C4-2B (cell line): ENCODE results near the gene LASP1.

Experiments
- H3K27ac ChIP-seq: fragments of 450-650 bp; 2 replicates; pipeline ENCODE4 v1.5.1; 2017
- ZFX ChIP-seq: fragments of 450-650 bp; IDR thresholded peaks from 2 replicates; pipeline ENCODE4 v1.6.1; 2017
- TF ChIP-seq, protein P1 (sequence below): fragments of 450-650 bp; conservative IDR thresholded peaks from 2 replicates; pipeline ENCODE4 v1.5.1; 2017; ENCODE audit warnings: mild to moderate bottlenecking

LASP1 gene

DNA sequence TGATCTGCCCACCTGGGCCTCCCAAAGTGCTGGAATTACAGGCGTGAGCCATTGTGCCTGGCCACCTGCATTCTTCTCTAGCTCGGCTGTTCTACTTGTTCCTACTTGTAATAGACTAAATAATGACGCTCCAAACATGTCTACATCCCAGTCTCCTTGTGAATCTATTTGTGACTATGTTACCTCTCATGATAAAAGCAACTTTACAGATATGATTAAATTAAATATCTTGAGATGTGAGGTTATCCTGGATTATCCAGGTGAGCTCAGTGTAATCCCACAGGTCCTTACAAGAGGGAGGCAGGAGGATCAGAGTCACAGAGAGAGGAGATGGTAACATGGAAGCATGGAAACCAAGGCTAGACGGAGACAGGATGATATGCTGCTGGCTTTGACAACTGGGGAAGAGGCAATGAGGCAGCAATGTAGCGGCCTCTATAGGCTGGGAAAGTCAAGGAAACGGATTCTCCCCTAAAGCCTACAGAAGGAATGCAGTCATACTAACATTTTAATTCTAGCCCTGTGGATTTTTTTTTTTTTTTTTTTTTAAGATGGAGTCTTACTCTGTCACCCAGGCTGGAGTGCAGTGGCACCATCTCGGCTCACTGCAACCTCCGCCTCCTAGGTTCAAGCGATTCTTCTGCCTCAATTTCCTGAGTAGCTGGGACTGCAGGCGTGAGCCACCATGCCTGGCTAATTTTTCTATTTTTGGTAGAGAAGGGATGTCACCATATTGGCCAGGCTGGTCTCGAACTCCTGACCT is 5.0 kb upstream of the LASP1 start:
- H3K27ac ChIP-seq, result no peak overlapping the region
- no peak for TF ChIP-seq ZFX
- TF ChIP-seq, protein P1, sequence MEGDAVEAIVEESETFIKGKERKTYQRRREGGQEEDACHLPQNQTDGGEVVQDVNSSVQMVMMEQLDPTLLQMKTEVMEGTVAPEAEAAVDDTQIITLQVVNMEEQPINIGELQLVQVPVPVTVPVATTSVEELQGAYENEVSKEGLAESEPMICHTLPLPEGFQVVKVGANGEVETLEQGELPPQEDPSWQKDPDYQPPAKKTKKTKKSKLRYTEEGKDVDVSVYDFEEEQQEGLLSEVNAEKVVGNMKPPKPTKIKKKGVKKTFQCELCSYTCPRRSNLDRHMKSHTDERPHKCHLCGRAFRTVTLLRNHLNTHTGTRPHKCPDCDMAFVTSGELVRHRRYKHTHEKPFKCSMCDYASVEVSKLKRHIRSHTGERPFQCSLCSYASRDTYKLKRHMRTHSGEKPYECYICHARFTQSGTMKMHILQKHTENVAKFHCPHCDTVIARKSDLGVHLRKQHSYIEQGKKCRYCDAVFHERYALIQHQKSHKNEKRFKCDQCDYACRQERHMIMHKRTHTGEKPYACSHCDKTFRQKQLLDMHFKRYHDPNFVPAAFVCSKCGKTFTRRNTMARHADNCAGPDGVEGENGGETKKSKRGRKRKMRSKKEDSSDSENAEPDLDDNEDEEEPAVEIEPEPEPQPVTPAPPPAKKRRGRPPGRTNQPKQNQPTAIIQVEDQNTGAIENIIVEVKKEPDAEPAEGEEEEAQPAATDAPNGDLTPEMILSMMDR, result no peak; the same call in 1 of the 2 replicates

DNA sequence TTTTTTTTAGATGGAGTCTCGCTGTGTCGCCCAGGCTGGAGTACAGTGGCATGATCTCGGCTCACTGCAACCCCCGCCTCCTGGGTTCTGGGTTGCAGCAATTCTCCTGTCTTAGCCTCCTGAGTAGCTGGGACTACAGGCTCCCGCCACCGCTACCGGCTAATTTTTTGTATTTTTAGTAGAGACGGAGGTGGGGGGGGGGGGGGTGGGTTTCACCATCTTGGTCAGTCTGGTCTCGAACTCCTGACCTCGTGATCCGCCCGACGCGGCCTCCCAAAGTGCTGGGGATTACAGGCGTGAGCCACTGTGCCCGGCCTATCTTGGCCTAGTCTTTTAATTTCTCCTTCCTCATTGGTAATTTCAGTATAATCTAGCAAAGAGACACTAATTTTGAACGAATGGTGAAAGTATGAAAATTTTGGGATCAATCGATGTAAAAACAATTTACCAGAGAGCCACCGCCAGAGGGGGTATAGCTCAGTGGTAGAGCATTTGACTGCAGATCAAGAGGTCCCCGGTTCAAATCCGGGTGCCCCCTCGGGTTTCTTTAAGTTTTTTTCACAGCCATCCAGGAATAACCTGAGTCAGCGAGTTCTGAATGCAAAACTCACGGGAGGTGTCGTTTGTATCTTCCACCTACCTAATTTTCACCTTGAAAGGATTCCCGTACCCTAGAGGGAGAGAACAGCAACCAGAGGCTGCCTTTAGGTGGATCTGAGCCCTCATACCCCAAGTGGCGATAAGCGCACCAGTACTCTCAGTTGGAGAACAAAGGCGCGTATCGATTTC is 2.5 kb upstream of the LASP1 start:
- TF ChIP-seq, protein P1, result peak; percentile 38
- no peak for TF ChIP-seq ZFX
- no peak overlapping the region for H3K27ac ChIP-seq

DNA sequence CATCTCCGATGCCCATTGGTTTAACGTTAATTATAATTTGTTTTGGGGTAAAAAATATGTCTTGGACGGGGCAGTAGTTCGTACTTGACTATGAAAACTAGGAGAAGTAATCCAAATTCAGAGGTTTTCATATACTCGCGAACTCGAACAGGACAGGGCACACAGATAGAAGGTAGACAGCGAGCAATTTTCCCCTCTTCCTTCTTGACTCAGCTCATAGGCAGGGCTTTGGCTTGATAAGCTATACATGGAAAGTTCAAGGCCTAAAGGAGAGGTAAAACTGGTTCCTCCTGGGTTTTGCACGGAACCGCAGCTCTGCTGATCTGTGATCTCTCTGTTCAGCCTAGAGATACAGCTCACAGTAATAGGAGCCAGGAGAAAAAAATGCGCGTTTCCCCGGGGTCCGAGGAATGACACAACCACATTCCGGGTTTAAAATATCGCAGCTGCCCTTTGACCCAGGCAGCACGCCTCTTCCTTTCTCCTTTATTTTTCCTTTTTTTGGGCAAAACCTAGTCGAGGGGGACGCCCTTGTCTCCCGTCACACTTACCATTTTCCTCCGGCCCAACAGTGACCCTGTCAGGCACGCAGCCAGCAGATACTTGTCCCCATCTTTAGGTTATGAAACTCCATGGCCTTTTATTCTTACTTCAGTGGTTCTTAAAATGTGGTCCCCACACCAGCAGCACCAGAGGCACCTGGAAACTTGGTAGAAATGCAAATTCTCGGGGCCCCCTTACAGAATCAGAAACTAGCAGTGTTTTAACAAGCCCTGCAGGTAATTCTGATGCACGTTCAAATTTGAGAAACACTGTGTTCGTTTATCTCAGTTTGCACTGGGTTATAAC is 1.7 kb upstream of the LASP1 start:
- no peak for TF ChIP-seq ZFX
- TF ChIP-seq, protein P1, result no peak
- H3K27ac ChIP-seq, result no peak overlapping the region

DNA sequence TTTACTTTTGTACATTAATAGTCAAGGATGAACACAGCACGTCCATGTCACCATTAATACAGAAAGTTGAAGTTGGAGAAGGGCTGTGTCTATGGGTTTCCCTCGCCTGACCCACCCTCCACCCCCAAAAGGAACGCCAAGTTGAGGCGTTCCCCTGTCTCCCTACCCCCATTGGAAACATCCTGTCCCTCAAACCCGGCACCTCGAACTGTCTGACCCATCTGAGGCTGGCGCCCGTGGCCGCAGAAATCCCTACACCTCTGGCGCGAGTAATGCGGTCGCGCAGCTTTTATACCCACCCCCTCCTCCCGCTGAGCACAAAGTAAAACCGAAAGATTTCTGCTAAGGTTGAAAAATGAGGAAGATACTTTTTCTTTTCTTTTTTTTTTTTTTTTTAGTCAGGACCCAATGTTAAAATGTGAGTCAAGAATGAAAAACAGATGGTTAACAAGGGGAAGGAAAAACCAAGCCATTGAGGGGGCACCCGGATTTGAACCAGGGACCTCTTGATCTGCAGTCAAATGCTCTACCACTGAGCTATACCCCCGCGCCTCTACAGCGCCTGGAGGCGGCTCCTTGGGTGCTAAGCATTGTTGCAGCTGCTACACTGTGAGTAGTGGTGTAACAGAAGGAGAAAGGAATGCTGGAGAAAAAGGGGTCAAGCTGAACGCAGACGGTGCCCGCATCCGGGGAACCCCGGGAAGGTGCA is 887 bp upstream of the LASP1 start:
- peak overlapping the region; percentile 83 for H3K27ac ChIP-seq
- TF ChIP-seq ZFX, result no peak
- TF ChIP-seq, protein P1, result no peak; the same call in 1 of the 2 replicates

DNA sequence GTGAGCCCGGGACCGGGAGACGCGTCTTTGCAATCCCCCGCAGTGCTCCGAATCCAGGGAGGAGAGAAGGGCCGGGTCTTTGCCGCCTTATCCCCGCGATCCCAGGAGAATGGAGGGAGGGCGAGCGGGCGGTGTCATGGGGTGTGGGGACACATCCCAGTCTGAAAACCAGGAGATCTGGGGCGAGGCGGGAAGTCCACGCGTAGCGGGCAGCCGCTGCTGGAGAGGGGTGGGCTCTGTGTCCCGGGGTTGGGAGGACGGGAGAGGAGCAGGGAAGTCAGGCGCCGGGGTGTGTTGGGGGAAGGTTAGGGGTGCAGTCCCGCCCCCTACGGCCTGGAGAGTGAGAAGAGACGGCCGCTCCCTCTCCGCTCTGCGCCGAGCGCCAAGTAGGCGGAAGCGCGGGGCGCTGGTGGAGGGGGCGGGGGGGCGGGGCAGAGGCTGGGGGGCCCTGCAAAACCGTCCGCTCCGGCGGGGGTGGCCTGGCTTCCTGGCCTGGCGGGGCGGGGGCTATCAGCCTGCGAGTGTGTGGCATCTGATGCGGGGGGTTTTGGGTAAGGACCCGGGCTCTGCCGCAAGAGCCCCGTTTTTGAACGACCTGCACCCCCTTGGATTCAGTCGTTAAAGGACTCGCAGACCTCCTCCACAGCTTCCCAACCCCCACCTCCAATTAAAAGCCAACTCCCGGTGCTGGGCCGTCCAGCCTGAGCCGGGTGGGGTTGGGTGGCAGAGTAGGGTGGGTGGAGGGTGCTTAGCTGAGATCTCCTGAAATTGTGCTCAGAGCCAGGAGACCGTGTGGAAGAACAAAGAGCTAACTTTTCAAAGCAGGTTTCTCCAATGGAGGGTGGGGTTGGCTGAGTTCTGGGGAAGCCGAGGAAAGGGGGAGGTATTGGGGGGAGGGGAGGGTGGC is 654 bp downstream of the LASP1 start:
- peak overlapping the region; percentile 83 for H3K27ac ChIP-seq
- no peak for TF ChIP-seq ZFX
- TF ChIP-seq, protein P1, result no peak
